CD4-positive, alpha-beta T cell treated with Interleukin-21 for 1 hour (primary cell): ENCODE data around the gene SMIM43.
A peak's percentile ranks its signal among the peaks of the same experiment; 100 is the strongest.
"Not testable (repeated sequence)": the region's sequence is repeated elsewhere in the genome, so short reads cannot be mapped to it uniquely, and the experiment has no call there.

ENCODE experiments used
- DNase-seq: peaks from one replicate; pipeline ENCODE4 v3.0.0-alpha.2; 2020

Gene SMIM43

DNA sequence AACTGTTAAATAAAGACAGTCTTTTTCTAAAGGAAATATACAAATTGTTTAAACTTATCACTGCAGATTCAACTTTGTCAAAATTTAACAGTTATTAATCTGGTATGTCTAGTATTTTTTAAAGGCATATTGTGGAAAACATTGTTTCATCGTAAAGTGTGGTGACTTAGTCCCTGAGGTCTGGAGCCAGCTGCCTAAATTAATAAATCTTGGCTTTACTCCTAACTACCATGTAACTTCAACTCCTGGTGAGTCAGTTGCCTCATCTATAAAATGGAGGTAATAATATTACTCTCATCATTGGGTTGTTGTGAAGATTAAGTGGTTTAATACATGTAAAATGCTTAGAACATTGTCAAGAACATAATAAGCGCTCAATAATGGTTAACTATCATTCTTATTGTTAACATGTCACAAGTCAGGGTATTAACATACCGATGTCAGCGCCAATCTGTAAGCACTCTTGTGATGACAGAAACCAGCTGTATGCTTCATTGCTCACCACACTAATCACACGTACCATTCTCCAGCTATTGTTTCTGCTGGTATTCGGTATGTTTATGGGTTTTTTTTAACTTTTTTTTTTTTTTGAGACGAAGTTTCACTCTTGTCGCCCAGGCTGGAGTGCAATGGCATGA is 14.1 kb upstream of the SMIM43 start:
- no peak for DNase-seq

- no peak for DNase-seq
Measured at GRCh38 chr4:121777625-121778024, 12.7 kb upstream of the SMIM43 start.

GRCh38 chr4:121776610-121777401 is 11.8 kb upstream of the SMIM43 start:
- DNase-seq, result no peak

DNA sequence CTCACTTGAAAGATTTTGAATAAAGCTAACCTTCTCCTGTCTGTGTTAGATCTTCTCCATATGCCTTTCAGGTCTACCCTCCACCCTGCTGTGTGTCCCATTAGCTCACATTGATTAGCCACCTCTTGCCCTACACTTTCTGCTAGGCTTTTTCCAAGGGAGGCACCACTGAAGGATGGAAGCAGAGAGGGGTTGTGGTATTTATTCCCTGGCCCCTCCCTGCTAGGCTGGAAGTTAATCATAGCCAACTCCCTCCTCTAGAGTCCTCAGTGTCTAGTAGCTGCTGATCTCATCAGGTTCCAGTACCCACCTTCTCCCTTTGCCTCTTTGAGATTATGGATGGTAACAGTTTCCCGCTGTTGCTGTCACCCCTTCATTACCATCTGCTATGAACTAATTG is 8.9 kb upstream of the SMIM43 start:
- no peak for DNase-seq

- no peak for DNase-seq
Measured at GRCh38 chr4:121771869-121772268, 6.9 kb upstream of the SMIM43 start.

- no peak for DNase-seq
Measured at GRCh38 chr4:121769341-121769740, 4.4 kb upstream of the SMIM43 start.

DNA sequence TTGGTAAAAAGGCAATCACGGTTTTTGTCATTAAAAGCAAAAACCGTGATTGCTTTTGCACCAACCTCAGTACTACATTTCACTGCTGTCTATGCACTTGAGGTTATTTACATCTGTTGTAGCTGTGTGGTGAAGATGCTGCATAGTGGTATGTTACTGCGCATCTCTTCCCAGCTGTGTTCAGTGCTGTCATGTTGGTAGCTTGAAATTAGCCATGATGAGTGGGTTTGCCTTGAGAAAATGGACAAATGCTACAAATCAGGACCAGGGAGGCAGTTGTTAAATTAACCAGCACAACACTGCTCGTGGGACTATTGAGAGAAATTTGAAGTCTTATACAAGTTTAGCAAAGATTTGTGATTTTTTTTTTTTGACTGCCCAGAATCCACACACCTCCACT is 2.2 kb upstream of the SMIM43 start:
- DNase-seq, result no peak

- no peak for DNase-seq
Measured at GRCh38 chr4:121765971-121766538, 1.1 kb upstream of the SMIM43 start.

DNA sequence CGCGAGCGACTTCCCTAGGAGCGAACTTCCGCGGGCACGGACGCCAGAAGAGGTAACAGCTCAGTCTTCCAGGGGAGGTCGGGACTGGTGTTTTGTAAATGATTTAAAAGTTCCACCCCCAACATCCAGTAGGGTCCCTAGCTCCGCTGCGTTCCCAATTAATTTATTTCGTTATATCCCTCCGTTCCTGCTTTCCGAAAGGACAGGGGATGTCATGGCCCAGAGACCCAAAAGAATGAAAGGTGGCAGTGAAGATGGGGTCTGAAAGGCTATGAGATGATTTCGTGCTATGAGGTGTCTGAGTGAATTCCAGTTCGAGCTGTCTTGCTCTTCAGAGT is 373 bp upstream of the SMIM43 start:
- no peak for DNase-seq

DNA sequence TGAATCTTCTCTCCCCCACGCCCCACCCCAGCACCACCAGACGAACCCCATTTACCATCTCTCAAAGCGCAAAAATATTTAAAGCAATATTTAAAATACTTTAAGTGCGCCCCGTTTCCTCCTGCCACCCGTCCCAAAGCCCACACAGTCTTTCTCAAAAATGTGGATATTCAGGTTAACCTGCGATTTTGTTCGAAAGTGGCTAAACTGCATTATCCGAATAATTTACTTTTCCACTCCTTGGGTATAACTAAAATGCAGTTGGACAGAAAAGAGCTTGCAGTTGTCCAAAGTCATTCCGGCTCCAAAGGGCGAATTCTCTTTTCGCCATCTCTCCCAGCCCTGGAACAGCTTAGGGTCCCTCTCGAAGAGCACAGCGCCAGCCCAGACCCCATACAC is 662 bp downstream of the SMIM43 start:
- DNase-seq, result no peak

GRCh38 chr4:121760205-121760604 is 4.8 kb downstream of the SMIM43 start:
- no peak for DNase-seq

DNA sequence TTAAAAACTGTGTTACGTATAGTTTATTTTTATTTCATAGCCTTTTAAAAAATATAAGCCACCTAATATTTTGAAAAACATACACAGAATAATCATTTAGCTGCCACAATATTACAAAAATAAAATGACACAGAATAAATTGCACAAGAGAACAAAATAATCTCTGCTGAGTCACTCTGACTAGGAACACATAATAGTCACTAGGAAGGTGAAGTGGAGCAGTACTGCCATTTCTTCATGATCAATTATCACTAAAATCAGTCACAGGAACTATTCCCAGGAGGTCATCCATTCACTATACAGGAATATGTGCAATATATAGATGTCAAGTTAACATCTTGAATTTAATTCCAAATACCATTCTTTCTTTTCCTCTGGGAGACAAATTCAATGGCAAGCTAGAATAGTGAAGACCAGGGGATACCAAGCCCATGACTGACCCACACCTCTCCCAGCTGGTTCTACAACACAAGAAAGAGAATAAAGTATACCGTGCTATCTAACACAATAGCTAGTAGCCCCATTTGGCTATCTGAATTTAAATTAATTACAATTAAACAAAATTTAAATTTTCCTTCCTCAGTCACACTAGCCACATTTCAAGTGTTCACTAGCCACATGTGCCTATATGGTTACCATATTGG is 5.9 kb downstream of the SMIM43 start:
- no peak for DNase-seq

GRCh38 chr4:121752142-121752541 is 12.8 kb downstream of the SMIM43 start:
- DNase-seq, result not testable (repeated sequence)

GRCh38 chr4:121749225-121749624 is 15.7 kb downstream of the SMIM43 start:
- DNase-seq, result no peak

- DNase-seq, result no peak
Measured at GRCh38 chr4:121742794-121743193, 22.2 kb downstream of the SMIM43 start.

DNA sequence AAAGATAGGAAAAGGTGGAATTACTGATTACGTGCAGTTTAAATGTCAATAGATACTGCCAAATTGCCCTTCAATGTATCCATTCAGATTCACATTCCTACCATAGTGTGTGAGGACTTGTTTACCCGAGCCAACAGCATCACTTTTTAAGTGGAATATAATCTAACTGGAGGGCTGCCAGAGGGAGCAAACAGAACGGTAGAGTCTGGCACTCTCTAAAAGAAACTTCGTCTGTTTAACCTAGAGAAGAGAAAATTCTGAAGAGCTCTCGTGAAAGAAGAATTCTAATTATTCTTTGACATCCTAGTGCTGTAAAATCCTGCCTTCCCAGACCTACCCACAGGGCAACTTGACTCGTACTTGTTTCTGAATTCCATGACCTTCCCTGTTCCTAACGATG is 23.2 kb downstream of the SMIM43 start:
- no peak for DNase-seq

- no peak for DNase-seq
Measured at GRCh38 chr4:121740796-121741409, 24.1 kb downstream of the SMIM43 start.

- DNase-seq, result no peak
Measured at GRCh38 chr4:121739575-121739974, 25.4 kb downstream of the SMIM43 start.

DNA sequence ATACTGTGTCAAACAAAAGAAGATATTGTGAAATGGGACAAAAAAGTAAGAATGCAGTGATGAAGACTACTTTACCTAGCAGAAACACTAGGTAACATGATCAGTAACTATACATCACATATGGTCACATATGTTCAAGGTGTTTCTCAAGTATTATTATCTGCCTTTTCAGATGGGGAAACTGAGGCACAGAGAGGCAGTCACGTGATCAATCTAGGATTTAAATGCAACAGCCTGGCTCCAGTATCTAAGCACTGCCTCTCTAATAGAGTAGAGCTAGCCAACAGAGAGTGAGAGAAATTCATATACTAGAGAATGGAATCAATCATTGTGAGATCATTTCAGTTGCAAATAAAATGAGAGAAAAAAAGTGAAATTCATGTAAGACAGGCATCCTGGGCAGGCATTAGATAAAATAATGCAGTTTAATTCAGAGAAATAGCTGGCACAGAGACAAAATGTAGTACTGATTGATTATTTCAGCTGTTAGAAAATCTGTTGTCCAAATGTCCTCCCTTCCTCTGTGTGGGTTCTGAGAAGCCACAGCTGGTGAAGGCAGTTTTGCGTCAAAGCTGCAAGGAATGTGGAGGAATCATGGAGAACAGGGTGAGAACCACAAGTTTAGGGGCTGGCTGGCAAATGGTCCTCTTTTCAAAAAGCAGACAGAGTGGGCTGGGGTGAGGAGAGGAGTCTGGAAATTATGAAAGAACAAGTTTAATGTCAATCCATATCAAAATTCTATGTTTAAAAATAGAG is 26.0 kb downstream of the SMIM43 start:
- DNase-seq, result no peak

DNA sequence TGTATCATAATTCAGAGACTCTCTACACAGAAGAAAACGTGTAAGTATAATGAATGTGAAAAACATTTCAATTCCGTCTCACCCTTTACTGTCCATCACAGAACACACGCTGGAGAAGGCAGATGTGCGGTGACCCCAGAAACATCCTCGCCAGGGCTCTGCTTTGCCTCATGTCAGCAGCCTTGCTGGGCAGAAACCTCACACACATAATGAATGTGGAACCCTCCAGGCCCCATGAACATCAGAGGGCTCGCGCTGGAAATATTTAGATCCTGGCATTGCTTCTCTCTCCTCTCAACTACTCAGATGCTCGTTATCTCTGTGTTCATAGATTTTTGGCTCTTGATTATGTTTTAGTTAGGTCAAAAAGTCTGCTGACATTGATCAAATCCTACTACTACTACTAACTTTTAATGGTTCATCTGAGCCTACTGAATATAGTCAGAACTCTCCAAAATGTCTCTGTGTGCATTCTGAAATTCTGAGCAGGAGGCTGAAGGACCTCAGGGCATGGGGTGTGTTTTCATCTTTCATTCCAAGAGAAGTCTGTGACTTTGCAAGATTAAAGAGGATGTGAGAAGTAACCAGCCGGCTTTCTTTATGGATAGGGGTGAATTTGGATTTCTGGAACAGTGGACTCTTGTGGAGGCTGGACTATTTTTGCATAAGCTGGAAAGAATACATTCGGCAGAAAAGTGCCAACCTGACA is 27.0 kb downstream of the SMIM43 start:
- no peak for DNase-seq

- DNase-seq, result peak; percentile 40
Measured at GRCh38 chr4:121736735-121737351, 28.1 kb downstream of the SMIM43 start.

GRCh38 chr4:121734571-121734970 is 30.4 kb downstream of the SMIM43 start:
- DNase-seq, result no peak
